ENCODE measurements around the gene SPATA24.
"Not testable (repeated sequence)": the region's sequence is repeated elsewhere in the genome, so short reads cannot be mapped to it uniquely, and the experiment has no call there.

The SPATA24 gene

GRCh38 chr5:139394123-139394653 lies 9.7 kb downstream of the SPATA24 start:
- DNase-seq = no peak

GRCh38 chr5:139393497-139394122 lies 10.3 kb downstream of the SPATA24 start:
- DNase-seq = no peak

GRCh38 chr5:139392678-139393496 lies 11.0 kb downstream of the SPATA24 start:
- no peak for DNase-seq

- DNase-seq = no peak
Measured at GRCh38 chr5:139392324-139392677, 11.6 kb downstream of the SPATA24 start.

- DNase-seq = no peak
Measured at GRCh38 chr5:139391570-139392323, 12.1 kb downstream of the SPATA24 start.

GRCh38 chr5:139390639-139391569 lies 13.0 kb downstream of the SPATA24 start:
- DNase-seq = no peak

GRCh38 chr5:139389701-139390638 lies 13.9 kb downstream of the SPATA24 start, which contains the start of gene MZB1:
Gene MZB1, minus strand, starts transcription at chr5:139389913. Its CDS starts 57 bp downstream, at chr5:139389856.
- no peak for DNase-seq

- no peak for DNase-seq
Measured at GRCh38 chr5:139388198-139388821, 15.6 kb downstream of the SPATA24 start.

- no peak for DNase-seq
Measured at GRCh38 chr5:139387611-139388197, 16.2 kb downstream of the SPATA24 start.

GRCh38 chr5:139386956-139387355 lies 16.9 kb downstream of the SPATA24 start:
- DNase-seq = not testable (repeated sequence)

GRCh38 chr5:139386050-139386438 lies 17.8 kb downstream of the SPATA24 start:
- DNase-seq = no peak

- DNase-seq = no peak
Measured at GRCh38 chr5:139385061-139386049, 18.5 kb downstream of the SPATA24 start.

- DNase-seq = no peak
Measured at GRCh38 chr5:139384591-139385051, 19.3 kb downstream of the SPATA24 start.

GRCh38 chr5:139383993-139384590 lies 19.8 kb downstream of the SPATA24 start:
- DNase-seq = no peak

- no peak for DNase-seq
Measured at GRCh38 chr5:139383275-139383992, 20.5 kb downstream of the SPATA24 start, which contains the start of gene SLC23A1. Gene SLC23A1, minus strand, starts transcription at chr5:139383297. Its CDS starts 44 bp downstream, at chr5:139383253.

- no peak for DNase-seq
Measured at GRCh38 chr5:139382807-139383206, 21.1 kb downstream of the SPATA24 start.

All from amniotic stem cell (primary cell).